ENCODE data around the gene NOL9. TPM values are rescaled to one million over a fixed set of nuclear protein-coding genes. Genes with fewer than 3 reads are reported as not detected.

Gene NOL9
- total and polyA plus RNA-seq, 2 of the 13 experiments (the other 11 are each of a cell fraction or from before 2014, with no cell fraction given), result 18.0 to 24.7 TPM

DNA sequence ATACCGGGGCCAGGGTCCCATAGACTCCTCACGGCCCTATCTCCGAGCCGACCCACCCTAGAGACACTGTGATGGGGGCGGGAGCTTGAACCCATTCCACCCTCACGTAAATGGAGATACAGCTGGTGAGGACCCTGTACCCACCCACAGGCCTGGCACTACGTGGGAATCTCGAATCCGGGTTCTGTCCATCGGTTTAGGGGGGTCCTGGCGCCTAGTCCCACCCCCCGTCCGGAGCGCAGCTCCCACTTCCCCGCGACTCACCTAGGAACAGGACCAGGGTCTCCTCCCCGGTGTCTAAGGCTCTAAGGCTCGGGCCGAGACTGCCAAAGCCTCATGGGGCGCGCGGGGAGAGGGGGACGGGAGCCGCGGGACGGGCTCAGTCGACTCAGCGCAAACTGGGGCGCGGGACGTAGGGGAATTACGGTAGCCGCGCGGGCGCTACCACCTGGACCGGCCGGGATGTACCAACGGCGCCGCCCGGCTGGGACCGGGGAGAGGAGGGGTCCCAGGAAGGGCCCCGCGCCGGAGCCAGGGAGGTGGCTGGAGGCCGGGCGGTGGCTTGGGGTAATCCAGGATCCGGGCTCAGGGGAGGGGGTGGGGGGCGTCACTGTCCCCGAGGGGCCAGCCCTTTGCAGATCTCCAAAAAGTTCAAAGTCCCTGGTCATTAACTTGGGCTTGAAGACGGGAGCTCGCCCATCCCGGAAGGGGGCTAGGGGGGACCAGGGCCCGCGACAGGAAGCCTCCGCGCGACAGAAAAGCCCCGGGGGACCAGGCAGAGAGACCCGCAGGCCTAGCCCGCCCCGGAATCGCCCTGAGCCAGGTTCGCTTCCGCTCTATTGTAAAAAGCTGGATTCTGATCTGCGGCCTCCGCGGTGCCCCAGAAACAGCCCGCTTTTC is 63.9 kb downstream of the NOL9 start (continued):
- TF ChIP-seq, protein P1, sequence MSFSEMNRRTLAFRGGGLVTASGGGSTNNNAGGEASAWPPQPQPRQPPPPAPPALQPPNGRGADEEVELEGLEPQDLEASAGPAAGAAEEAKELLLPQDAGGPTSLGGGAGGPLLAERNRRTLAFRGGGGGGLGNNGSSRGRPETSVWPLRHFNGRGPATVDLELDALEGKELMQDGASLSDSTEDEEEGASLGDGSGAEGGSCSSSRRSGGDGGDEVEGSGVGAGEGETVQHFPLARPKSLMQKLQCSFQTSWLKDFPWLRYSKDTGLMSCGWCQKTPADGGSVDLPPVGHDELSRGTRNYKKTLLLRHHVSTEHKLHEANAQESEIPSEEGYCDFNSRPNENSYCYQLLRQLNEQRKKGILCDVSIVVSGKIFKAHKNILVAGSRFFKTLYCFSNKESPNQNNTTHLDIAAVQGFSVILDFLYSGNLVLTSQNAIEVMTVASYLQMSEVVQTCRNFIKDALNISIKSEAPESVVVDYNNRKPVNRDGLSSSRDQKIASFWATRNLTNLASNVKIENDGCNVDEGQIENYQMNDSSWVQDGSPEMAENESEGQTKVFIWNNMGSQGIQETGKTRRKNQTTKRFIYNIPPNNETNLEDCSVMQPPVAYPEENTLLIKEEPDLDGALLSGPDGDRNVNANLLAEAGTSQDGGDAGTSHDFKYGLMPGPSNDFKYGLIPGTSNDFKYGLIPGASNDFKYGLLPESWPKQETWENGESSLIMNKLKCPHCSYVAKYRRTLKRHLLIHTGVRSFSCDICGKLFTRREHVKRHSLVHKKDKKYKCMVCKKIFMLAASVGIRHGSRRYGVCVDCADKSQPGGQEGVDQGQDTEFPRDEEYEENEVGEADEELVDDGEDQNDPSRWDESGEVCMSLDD (CRISPR knock-in tag; IDR thresholded peaks at IDR 0.05; ENCODE audit: borderline replicate concordance), result 0 out of 2 replicates have a peak, but pooled peaks have one; percentile 71
- TF ChIP-seq FOXC1 (CRISPR knock-in tag; IDR thresholded peaks at IDR 0.05; ENCODE audit: borderline replicate concordance), result peak; percentile 22; the same call in 1 of the 2 replicates
- TF ChIP-seq, protein P2, sequence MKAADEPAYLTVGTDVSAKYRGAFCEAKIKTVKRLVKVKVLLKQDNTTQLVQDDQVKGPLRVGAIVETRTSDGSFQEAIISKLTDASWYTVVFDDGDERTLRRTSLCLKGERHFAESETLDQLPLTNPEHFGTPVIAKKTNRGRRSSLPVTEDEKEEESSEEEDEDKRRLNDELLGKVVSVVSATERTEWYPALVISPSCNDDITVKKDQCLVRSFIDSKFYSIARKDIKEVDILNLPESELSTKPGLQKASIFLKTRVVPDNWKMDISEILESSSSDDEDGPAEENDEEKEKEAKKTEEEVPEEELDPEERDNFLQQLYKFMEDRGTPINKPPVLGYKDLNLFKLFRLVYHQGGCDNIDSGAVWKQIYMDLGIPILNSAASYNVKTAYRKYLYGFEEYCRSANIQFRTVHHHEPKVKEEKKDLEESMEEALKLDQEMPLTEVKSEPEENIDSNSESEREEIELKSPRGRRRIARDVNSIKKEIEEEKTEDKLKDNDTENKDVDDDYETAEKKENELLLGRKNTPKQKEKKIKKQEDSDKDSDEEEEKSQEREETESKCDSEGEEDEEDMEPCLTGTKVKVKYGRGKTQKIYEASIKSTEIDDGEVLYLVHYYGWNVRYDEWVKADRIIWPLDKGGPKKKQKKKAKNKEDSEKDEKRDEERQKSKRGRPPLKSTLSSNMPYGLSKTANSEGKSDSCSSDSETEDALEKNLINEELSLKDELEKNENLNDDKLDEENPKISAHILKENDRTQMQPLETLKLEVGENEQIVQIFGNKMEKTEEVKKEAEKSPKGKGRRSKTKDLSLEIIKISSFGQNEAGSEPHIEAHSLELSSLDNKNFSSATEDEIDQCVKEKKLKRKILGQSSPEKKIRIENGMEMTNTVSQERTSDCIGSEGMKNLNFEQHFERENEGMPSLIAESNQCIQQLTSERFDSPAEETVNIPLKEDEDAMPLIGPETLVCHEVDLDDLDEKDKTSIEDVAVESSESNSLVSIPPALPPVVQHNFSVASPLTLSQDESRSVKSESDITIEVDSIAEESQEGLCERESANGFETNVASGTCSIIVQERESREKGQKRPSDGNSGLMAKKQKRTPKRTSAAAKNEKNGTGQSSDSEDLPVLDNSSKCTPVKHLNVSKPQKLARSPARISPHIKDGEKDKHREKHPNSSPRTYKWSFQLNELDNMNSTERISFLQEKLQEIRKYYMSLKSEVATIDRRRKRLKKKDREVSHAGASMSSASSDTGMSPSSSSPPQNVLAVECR (CRISPR knock-in tag; IDR thresholded peaks at IDR 0.05; ENCODE audit: borderline replicate concordance), result peak; percentile 77
- no peak for TF ChIP-seq TEAD2 (CRISPR knock-in tag; IDR thresholded peaks at IDR 0.05)
- TF ChIP-seq, protein P3, sequence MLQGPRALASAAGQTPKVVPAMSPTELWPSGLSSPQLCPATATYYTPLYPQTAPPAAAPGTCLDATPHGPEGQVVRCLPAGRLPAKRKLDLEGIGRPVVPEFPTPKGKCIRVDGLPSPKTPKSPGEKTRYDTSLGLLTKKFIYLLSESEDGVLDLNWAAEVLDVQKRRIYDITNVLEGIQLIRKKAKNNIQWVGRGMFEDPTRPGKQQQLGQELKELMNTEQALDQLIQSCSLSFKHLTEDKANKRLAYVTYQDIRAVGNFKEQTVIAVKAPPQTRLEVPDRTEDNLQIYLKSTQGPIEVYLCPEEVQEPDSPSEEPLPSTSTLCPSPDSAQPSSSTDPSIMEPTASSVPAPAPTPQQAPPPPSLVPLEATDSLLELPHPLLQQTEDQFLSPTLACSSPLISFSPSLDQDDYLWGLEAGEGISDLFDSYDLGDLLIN (CRISPR knock-in tag; IDR thresholded peaks at IDR 0.05; ENCODE audit: borderline replicate concordance), result no peak
- TF ChIP-seq, protein P4, sequence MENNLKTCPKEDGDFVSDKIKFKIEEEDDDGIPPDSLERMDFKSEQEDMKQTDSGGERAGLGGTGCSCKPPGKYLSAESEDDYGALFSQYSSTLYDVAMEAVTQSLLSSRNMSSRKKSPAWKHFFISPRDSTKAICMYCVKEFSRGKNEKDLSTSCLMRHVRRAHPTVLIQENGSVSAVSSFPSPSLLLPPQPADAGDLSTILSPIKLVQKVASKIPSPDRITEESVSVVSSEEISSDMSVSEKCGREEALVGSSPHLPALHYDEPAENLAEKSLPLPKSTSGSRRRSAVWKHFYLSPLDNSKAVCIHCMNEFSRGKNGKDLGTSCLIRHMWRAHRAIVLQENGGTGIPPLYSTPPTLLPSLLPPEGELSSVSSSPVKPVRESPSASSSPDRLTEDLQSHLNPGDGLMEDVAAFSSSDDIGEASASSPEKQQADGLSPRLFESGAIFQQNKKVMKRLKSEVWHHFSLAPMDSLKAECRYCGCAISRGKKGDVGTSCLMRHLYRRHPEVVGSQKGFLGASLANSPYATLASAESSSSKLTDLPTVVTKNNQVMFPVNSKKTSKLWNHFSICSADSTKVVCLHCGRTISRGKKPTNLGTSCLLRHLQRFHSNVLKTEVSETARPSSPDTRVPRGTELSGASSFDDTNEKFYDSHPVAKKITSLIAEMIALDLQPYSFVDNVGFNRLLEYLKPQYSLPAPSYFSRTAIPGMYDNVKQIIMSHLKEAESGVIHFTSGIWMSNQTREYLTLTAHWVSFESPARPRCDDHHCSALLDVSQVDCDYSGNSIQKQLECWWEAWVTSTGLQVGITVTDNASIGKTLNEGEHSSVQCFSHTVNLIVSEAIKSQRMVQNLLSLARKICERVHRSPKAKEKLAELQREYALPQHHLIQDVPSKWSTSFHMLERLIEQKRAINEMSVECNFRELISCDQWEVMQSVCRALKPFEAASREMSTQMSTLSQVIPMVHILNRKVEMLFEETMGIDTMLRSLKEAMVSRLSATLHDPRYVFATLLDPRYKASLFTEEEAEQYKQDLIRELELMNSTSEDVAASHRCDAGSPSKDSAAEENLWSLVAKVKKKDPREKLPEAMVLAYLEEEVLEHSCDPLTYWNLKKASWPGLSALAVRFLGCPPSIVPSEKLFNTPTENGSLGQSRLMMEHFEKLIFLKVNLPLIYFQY (CRISPR knock-in tag; IDR thresholded peaks at IDR 0.05; ENCODE audit: borderline replicate concordance), result no peak
- no peak for TF ChIP-seq SP140L (CRISPR knock-in tag; IDR thresholded peaks at IDR 0.05; ENCODE audit: borderline replicate concordance)
- TF ChIP-seq CAMTA2 (CRISPR knock-in tag; IDR thresholded peaks at IDR 0.05; ENCODE audit: borderline replicate concordance), result no peak
